CD4-positive, alpha-beta T cell treated with Interleukin-15 for 4 hours (primary cell): Measurements from ENCODE around the gene CCDC71.

Experiments used
- DNase-seq: peaks from one replicate; pipeline ENCODE4 v3.0.0-alpha.2; 2020; ENCODE audit warnings: low spot score

The CCDC71 gene

GRCh38 chr3:49131040-49131439 lies 35.1 kb downstream of the CCDC71 start:
- no peak for DNase-seq

GRCh38 chr3:49124991-49125670 lies 41.0 kb downstream of the CCDC71 start:
- DNase-seq: no peak

GRCh38 chr3:49124203-49124602 lies 41.9 kb downstream of the CCDC71 start:
- DNase-seq: no peak

GRCh38 chr3:49123687-49124086 lies 42.4 kb downstream of the CCDC71 start:
- DNase-seq: no peak

GRCh38 chr3:49122886-49123545 lies 43.1 kb downstream of the CCDC71 start:
- no peak for DNase-seq

- DNase-seq: no peak
These were observed 43.7 kb downstream of the CCDC71 start for GRCh38 chr3:49122451-49122850.

GRCh38 chr3:49122022-49122421 lies 44.1 kb downstream of the CCDC71 start:
- no peak for DNase-seq

GRCh38 chr3:49121132-49121736 lies 44.9 kb downstream of the CCDC71 start:
- DNase-seq: no peak

- DNase-seq: peak; percentile 93
These were observed 45.5 kb downstream of the CCDC71 start, which contains the start of gene USP19 for GRCh38 chr3:49120438-49121131. Gene USP19, minus strand, starts transcription at chr3:49120823. Its CDS starts 1,678 bp downstream, at chr3:49119145.

- no peak for DNase-seq
These were observed 46.1 kb downstream of the CCDC71 start for GRCh38 chr3:49120096-49120437.

GRCh38 chr3:49119439-49119838 lies 46.7 kb downstream of the CCDC71 start:
- DNase-seq: no peak

- DNase-seq: no peak
These were observed 47.1 kb downstream of the CCDC71 start for GRCh38 chr3:49119036-49119435.
